ENCODE data around the gene CDH10. TPM values are rescaled to one million over a fixed set of nuclear protein-coding genes. Genes with fewer than 3 reads are reported as not detected.

Gene CDH10
- total RNA-seq, 4 donors from 2014 or later = 0.40 TPM; not detected in 3

DNA sequence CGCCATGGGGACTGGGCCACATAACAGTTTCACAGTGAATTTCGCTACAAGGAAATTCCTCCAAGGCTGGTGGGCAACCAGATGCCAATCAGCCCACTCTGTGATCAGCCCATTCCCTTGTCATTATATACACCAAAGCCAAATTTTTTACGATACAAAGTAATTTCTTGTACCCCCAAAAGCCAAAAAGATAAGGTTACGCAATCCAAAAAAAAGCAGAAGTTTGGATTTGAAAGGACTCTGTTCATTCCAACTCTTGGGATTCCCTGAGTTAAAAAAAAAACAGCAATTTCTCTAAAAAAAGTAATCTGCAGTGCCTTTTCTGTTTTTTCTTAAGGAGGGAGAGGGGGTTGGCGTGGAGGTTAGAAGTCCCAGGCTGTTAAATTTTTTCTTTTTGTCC is 166.8 kb downstream of the CDH10 start:
- H3K4me3 ChIP-seq = no peak overlapping the region
- 84 to 87% methylated on average over 5 of the region's 5 CpGs for WGBS, 2 donors (ENCODE audit: low coverage in 1 of 2)
- no peak overlapping the region for H3K27ac ChIP-seq
- TF ChIP-seq POLR2AphosphoS5 (IDR thresholded peaks at IDR 0.05) (no peak), EP300 (IDR thresholded peaks at IDR 0.05) (no peak)
- TF ChIP-seq, protein P1, sequence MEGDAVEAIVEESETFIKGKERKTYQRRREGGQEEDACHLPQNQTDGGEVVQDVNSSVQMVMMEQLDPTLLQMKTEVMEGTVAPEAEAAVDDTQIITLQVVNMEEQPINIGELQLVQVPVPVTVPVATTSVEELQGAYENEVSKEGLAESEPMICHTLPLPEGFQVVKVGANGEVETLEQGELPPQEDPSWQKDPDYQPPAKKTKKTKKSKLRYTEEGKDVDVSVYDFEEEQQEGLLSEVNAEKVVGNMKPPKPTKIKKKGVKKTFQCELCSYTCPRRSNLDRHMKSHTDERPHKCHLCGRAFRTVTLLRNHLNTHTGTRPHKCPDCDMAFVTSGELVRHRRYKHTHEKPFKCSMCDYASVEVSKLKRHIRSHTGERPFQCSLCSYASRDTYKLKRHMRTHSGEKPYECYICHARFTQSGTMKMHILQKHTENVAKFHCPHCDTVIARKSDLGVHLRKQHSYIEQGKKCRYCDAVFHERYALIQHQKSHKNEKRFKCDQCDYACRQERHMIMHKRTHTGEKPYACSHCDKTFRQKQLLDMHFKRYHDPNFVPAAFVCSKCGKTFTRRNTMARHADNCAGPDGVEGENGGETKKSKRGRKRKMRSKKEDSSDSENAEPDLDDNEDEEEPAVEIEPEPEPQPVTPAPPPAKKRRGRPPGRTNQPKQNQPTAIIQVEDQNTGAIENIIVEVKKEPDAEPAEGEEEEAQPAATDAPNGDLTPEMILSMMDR (IDR thresholded peaks at IDR 0.05) = no peak
- H3K4me1 ChIP-seq = no peaks in the 10 kb centered on the region
- no peak for ATAC-seq
- H3K9me3 ChIP-seq = no peaks in the 10 kb centered on the region
- H3K36me3 ChIP-seq = no peaks in the 10 kb centered on the region
- no peaks in the 10 kb centered on the region for H3K27me3 ChIP-seq

DNA sequence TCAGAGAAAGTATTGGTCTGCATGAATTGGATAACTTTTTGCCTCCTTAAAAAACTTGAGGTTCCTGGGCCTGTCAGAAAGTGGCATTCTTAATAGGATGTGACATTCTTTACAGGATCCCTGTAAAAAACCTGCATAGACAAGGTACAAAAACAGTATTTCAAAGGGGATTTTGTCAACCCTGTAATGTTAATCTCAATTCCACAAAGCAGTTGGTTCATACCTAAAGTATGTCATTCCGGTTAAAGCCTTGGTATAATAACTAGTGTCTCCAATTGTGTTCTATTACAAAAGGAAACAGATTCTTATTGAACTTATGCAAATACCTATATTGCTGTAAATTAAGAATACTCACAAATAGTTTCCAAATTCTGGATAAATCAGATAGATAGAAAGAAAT is 169.7 kb downstream of the CDH10 start:
- Histone ChIP-seq H3K27me3 (no peaks in the 10 kb centered on the region), H3K36me3 (no peaks in the 10 kb centered on the region), H3K27ac (no peak overlapping the region), H3K4me1 (no peaks in the 10 kb centered on the region), H3K9me3 (no peaks in the 10 kb centered on the region), H3K4me3 (no peak overlapping the region)
- no peak for ATAC-seq
- no peak for TF ChIP-seq POLR2A (IDR thresholded peaks at IDR 0.05)
- TF ChIP-seq EP300 (IDR thresholded peaks at IDR 0.05) = no peak
- TF ChIP-seq, protein P1 (IDR thresholded peaks at IDR 0.05) = no peak
- no peak for TF ChIP-seq POLR2AphosphoS5 (IDR thresholded peaks at IDR 0.05)
- WGBS, 2 donors (ENCODE audit: low coverage in 1 of 2) = 83 to 92% methylated on average over 1 of the region's 1 CpG

GRCh38 chr5:24474685-24475084 is 170.1 kb downstream of the CDH10 start:
- TF ChIP-seq POLR2AphosphoS5 (IDR thresholded peaks at IDR 0.05) = no peak
- TF ChIP-seq POLR2A (IDR thresholded peaks at IDR 0.05) = no peak
- ATAC-seq = no peak
- Histone ChIP-seq H3K27ac (no peak overlapping the region), H3K36me3 (no peaks in the 10 kb centered on the region), H3K27me3 (no peaks in the 10 kb centered on the region), H3K4me3 (no peak overlapping the region), H3K9me3 (no peaks in the 10 kb centered on the region), H3K4me1 (no peaks in the 10 kb centered on the region)
- 74 to 93% methylated on average over 3 of the region's 3 CpGs for WGBS, 2 donors (ENCODE audit: low coverage in 1 of 2)

- TF ChIP-seq POLR2A (IDR thresholded peaks at IDR 0.05) (no peak), POLR2AphosphoS5 (IDR thresholded peaks at IDR 0.05) (no peak), EP300 (IDR thresholded peaks at IDR 0.05) (no peak)
- TF ChIP-seq, protein P1 (IDR thresholded peaks at IDR 0.05) = no peak
- ATAC-seq = no peak
- H3K27me3 ChIP-seq = no peaks in the 10 kb centered on the region
- no peak overlapping the region for H3K27ac ChIP-seq
- no peaks in the 10 kb centered on the region for H3K4me1 ChIP-seq
- no peaks in the 10 kb centered on the region for H3K36me3 ChIP-seq
- no peaks in the 10 kb centered on the region for H3K9me3 ChIP-seq
- H3K4me3 ChIP-seq = no peak overlapping the region
Observed at GRCh38 chr5:24472518-24472917, 172.3 kb downstream of the CDH10 start.

- Histone ChIP-seq H3K4me3 (no peak overlapping the region), H3K27me3 (no peaks in the 10 kb centered on the region), H3K4me1 (no peaks in the 10 kb centered on the region), H3K36me3 (no peaks in the 10 kb centered on the region), H3K27ac (no peak overlapping the region), H3K9me3 (no peaks in the 10 kb centered on the region)
- ATAC-seq = no peak
- 38 to 71% methylated on average over 1 to 2 of the region's 2 CpGs for WGBS, 2 donors (ENCODE audit: low coverage in 1 of 2)
- no peak for TF ChIP-seq POLR2AphosphoS5 (IDR thresholded peaks at IDR 0.05)
- TF ChIP-seq POLR2A (IDR thresholded peaks at IDR 0.05) = no peak
- TF ChIP-seq, protein P1 (IDR thresholded peaks at IDR 0.05) = no peak
- TF ChIP-seq EP300 (IDR thresholded peaks at IDR 0.05) = no peak
Observed at GRCh38 chr5:24444414-24444813, 200.4 kb downstream of the CDH10 start.
